ENCODE measurements around the gene RNF41.
"Not testable (repeated sequence)": the region's sequence is repeated elsewhere in the genome, so short reads cannot be mapped to it uniquely, and the experiment has no call there.

RNF41 gene

GRCh38 chr12:56221757-56222530, at the start of gene RNF41:
Gene RNF41 (minus strand): TSS chr12:56221922. CDS start chr12:56214047, 7,875 bp downstream.
- DNase-seq, result peak; percentile 94 to 96

- DNase-seq, result peak in 1 of 2 experiments; percentile 35
Observed at GRCh38 chr12:56271031-56271430, 49.3 kb upstream of the RNF41 start.

DNA sequence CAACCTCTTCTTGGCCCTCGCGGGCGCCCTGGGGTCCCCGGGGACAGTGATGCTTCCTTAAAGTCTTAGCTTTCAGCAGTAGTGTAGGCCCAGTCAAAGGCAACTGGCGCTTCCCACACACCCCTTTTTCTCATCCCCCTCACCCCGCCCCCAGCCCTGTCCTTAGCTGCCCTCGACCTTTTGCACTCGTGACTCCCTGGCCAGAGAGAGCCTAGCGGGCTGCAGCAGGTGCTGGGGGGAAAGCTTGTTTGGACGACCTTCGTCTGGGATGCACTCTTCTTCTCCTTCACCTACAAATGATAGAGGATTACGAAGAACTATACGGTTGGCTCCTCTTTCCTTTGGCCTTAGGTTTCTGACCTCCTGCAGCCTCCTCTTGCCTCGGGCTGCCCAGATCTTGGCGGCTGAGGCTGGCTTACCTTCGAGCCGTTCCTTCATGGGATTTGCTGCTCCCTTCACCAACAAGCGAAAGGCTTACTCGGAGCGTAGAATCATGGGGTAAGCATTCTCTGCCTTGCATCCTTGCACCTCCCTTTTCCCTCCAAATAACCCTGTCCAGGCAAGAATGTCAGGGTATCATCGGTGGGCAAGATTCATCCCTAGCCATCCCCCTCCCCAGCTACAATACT, 45.8 kb upstream of the RNF41 start:
- no peak for DNase-seq

GRCh38 chr12:56266693-56267442, 45.1 kb upstream of the RNF41 start, which contains the start of gene COQ10A:
Gene COQ10A (plus strand): TSS chr12:56266942. CDS start chr12:56267119, 177 bp downstream.
- DNase-seq, result peak; percentile 81 to 85

DNA sequence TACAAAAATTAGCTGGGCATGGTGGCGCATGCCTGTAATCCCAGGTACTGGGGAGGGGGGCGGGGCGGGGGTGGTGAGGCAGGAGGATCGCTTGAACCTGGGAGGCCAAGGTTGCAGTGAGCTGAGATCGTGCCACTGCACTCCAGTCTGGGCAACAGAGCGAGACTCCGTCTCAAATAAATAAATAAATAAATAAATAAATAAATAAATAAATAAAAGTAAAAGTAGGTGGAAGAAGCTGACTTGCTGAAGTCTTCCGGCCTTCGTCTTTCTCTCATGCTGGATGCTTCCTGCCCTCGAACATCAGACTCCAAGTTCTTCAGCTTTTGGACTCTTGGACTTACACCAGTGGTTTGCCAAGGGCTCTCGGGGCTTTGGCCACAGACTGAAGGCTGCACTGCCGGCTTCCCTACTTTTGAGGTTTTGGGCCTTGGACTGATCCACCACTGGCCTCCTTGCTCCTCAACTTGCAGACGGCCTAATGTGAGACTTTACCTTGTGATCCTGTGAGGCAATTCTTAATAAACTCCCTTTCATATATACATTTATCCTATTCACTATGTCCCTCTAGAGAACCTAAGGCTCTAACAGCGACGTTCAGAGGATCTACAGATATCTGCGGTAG, 44.5 kb upstream of the RNF41 start:
- DNase-seq, result not testable (repeated sequence)

GRCh38 chr12:56262955-56263354, 41.2 kb upstream of the RNF41 start:
- not testable (repeated sequence) for DNase-seq

GRCh38 chr12:56261503-56262232, 39.9 kb upstream of the RNF41 start:
- no peak for DNase-seq

DNA sequence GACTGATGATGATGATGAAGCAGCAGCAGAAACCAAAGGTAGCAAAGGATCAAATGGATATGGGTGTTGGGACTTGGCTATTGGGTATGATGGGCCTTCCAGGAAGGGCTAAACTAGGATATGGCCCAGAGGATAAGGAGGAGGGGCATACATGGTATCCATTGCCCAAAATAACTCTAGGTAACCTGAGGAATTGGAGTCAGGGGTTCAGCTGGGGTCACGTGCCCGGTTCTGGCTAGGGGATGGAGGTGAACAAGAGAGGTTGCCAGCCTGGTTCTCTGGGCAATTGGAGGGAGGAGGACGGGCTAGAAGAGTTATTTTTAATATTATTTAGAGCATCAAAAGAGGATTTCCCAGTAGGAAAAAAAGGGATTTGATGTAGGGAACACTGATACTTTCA, 39.2 kb upstream of the RNF41 start:
- DNase-seq, result no peak

- no peak for DNase-seq
Observed at GRCh38 chr12:56260380-56260779, 38.7 kb upstream of the RNF41 start.

DNA sequence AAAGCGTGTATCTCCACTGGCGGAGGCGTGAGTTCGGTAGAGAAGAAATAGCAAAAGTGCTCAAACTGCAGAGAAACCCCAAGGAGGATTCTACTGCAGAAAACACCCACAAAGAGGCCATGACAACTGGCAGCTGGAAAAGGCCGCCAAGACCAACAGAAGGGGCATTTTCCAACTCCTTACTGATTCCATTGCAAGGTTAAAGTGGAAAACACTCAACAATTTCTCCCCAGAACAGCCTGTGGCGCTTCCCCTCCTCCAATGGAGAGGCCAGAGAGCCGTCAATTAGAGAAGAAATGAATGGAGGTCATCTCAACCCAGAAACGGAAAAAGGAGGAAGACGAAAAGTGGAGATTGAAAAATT, 37.1 kb upstream of the RNF41 start:
- DNase-seq, result no peak

DNA sequence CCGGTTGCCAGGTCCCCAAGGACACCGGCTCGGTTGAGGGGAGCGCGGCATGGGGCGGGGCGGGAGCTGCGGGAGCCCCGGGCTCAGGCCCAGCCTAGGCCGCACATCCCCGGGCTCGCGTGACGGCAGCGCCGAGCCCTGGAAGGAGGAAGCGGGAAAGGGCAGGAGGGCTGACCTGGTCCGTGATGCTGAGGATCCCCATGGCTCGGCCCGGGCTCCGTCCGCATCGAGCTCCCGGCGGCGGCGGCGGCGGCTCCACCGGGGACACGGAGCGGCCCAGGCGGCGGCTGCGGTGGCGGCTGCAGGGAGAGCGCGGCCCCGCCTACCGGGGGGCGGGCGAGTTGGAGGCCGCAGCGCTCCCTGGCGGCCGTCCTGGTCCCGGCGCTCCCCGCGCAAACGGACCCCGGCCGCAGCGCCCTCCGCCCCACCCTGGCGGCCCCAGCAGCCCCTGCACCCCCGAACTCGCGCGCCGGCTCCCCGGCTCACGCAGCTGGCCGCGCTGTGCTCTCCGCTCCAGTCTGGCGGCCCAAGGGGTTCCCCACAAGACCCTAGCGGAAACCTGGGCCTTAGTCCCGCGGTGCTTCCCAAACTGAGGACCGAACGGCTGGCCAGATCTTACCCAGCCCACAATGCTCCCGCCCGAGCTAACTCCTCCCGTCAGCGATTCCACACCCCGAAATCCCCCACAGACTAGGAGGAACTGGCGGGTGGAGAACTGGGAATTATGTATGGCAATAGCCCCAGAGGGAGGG, 36.5 kb upstream of the RNF41 start, which contains the start of gene ANKRD52:
TSS of gene ANKRD52 (minus strand) at position 317 of the 752 bp plus-strand sequence. CDS start at position 202, 115 bp downstream.
- DNase-seq, result peak; percentile 24 to 52

DNA sequence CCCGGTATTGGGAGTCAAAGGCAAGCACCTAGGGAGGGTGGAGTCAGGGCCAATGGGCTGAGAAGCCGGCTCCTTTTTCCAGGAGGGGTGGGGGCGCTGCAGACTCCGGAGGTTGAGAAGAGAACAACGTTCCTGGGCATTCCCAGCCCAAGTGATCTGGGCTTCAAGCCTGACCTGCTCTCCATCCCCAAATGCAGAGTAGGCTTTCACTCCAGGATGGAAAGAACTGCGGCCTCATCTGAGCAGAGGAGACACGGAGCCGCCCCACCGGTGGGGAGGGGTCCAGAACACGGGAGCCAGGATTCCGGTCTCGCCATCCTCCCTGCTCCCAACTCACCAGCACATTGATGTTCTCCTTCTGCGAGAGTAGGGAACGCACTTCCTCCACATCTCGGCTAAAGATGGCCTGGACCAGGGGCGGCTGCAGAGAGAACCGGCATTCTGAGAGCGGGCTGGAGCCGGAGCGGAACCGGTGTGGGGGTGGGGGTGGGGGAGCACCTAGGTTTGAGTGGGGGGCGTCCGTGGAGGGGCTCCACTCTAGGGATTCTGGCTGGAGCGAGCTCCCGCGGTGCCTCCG, 35.9 kb upstream of the RNF41 start:
- peak; percentile 30 to 37 for DNase-seq

GRCh38 chr12:56257071-56257470, 35.3 kb upstream of the RNF41 start:
- DNase-seq, result no peak

- no peak for DNase-seq
Observed at GRCh38 chr12:56256326-56256960, 34.7 kb upstream of the RNF41 start.

DNA sequence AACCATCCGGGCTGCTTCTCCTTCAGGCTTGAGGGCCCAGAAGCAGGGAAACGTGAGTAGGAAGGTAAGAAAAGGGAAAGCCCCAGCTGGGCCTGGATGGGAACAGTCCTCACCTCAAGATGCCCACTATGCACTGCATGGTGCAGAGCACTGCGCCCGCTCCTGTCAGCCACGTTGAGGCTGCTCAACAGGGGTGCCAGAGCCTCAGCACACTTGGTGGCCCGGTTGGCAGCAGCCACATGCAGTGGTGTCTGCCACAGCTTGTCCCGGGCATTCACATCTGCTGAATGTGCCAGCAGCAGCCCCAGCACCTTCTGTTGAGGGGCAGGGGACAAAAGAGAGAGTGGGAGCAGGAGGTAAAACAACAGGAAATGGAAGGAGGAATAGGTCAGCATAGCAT, 33.9 kb upstream of the RNF41 start:
- DNase-seq, result no peak

DNA sequence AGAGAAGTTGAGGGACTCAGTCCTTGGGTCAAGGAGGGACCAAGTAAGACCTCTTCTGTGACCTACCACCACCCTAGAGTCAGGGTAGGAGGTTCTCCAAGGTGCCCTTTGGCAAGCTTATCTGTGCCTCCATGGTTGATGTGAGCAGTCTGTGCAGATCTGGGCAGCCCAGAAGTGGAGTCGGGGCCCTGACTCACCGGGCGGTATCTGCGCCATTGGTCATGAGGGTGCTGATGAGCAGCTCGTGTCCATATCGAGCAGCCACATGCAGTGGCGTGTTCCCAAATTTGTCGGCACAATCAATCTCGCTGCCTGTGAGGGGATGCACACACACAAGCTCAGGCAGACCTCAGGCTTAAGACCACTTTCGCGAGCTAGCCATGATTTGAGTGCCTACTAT, 31.4 kb upstream of the RNF41 start:
- no peak for DNase-seq

DNA sequence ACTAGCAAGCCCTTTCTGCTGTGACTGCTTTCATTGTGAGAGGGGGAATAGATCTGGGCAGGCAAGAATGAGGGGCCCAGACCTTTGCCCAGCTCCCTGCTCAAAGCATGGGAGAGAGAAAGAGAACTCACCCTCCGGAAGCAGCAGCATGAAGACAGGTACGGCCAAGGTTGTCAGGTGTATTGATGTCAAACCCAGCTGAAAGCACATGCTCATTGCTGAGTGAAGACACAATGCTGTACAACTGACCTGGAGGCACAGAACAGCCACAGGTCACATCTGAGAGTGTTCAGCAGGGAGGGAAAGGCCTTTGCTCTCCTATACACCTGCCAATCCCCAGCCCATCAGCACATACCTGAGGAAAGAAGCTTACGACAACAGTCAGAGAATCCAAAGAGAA, 30.9 kb upstream of the RNF41 start:
- no peak for DNase-seq

DNA sequence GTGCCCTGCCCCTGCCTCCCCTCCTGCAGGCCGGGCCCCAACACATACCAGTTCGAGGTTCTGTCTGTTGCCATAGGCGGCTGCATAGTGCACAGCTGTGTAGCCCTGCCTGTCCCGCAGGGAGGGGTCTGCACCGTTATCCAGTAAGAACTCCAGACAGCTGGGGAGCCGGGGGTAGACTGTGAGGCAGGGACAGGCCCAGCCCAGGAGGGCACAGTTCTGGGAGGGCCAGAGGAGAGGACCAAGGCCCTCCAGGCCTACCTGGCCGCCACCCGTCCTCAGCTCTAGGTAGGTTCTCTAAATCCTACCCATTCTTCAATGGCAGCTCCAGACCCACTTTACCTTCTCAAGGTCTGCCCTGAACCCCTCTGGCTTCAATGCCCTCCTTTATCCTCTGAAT, 27.0 kb upstream of the RNF41 start:
- DNase-seq, result no peak

GRCh38 chr12:56247923-56248322, 26.2 kb upstream of the RNF41 start:
- DNase-seq, result no peak

GRCh38 chr12:56244494-56244893, 22.8 kb upstream of the RNF41 start:
- no peak for DNase-seq

DNA sequence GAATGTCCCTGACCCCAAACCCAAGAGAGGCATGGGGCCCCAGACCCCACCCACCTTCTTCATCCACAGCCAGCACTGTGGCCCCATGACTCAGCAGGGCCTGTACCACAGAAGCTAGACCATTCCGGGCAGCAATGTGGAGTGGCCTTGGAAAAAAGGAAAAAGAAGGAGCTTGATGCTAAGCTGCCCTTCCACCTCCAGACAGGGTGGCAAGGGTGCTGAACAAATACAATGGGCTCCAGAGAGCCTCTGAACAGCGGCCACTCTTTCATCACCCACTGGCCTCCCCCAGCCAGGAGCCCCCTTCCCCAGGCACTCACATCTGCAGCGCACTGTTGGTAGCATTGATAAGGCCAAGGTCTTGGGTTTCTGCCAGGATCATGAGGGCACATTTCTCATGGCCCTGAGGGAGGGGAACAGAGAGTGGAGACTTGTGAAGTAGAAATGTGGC, 22.0 kb upstream of the RNF41 start:
- DNase-seq, result no peak

All from NCI-H524 (cell line).